SK-N-MC (cell line): ENCODE measurements around the gene PDCD10.

ENCODE experiments used
- DNase-seq: peaks from one replicate; pipeline ENCODE4 v3.0.0-alpha.2; 2011; ENCODE audit warnings: low read depth, low spot score
- H3K27ac ChIP-seq: fragments of 200-600 bp; sonication (generic); 2 replicates; pipeline ENCODE4 v1.5.1; 2016; ENCODE audit warnings: mixed run types
- H3K36me3 ChIP-seq: fragments of 200-600 bp; sonication (generic); 2 replicates; pipeline ENCODE4 v1.6.1; 2017; ENCODE audit warnings: antibody characterized with exemption, low read length, mixed read lengths; ENCODE audit not compliant: insufficient read depth
- H3K4me3 ChIP-seq: fragments of 200-600 bp; sonication (generic); 2 replicates; pipeline ENCODE4 v1.5.1; 2016
- H3K9ac ChIP-seq: fragments of 200-600 bp; sonication (generic); 2 replicates; pipeline ENCODE4 v1.8.0; 2017; ENCODE audit warnings: mixed run types, mixed read lengths; ENCODE audit not compliant: insufficient read length
- H3K9me3 ChIP-seq: fragments of 200-600 bp; sonication (generic); 2 replicates; pipeline ENCODE4 v1.6.1; 2017; ENCODE audit warnings: low read depth, mild to moderate bottlenecking, antibody characterized with exemption, low read length, moderate library complexity, mixed read lengths
- EZH2 ChIP-seq: fragments of 200-600 bp; sonication (generic); IDR thresholded peaks from one replicate; pipeline ENCODE4 v1.6.1; 2017; ENCODE audit warnings: antibody characterized with exemption
- FOXP2 ChIP-seq: optimal IDR thresholded peaks from 2 replicates; pipeline ENCODE3; 2011; ENCODE audit warnings: mild to moderate bottlenecking, moderate library complexity; ENCODE audit not compliant: insufficient read depth; ENCODE audit errors: extremely low read length, control extremely low read depth
- POLR2AphosphoS5 ChIP-seq: IDR thresholded peaks from 2 replicates; pipeline ENCODE4 v1.6.1; 2012; ENCODE audit warnings: mild to moderate bottlenecking, low read depth, low read length, borderline replicate concordance

The PDCD10 gene

DNA sequence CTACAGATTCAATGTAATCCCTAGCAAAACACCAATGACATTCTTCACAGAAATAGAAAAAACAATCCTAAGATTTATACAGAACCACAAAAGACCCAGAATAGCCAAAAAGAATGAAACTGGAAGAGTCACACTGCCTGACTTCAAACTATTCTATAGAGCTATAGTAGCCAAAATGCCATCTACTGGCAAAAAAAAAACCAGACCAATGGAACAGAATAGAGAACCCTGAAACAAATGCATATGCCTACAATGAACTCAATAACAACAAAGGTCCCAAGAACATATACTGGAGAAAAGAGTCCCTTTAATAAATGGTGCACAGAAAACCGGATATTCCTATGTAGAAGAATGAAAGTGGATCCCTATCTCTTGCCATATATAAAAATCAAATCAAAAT, 19.8 kb downstream of the PDCD10 start:
- Histone ChIP-seq H3K27ac (no peak overlapping the region), H3K9me3 (peaks cover 9% of the 10 kb centered on the region; the same call in 1 of the 2 replicates), H3K4me3 (no peak overlapping the region), H3K9ac (no peak overlapping the region), H3K36me3 (peaks cover 90% of the 10 kb centered on the region)
- TF ChIP-seq POLR2AphosphoS5 (no peak), FOXP2 (no peak)
- DNase-seq = no peak

DNA sequence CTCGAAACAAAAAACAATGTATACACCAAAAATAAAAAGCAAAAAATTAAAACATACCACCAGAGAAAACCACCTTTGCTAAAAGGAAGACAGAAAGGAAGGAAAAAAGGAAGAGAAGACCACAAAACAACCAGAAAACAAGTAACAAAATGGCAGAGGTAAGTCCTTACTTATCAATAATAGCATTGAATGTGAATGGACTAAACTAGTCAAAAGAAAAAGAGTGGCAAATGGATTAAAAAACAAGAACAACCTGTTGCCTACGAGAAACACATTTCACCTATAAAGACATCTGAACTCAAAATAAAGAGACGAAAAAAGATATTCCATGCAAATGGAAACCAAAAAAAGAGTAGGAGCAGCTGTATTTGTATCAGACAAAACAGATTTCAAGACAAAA, 22.2 kb downstream of the PDCD10 start:
- TF ChIP-seq FOXP2 (no peak), POLR2AphosphoS5 (no peak), EZH2 (no peak)
- H3K27ac ChIP-seq = no peak overlapping the region
- no peak overlapping the region for H3K4me3 ChIP-seq
- peaks cover 9% of the 10 kb centered on the region; the same call in 1 of the 2 replicates for H3K9me3 ChIP-seq
- H3K36me3 ChIP-seq = peaks cover 81% of the 10 kb centered on the region
- no peak overlapping the region for H3K9ac ChIP-seq
- DNase-seq = no peak

- Histone ChIP-seq H3K9me3 (peaks cover 9% of the 10 kb centered on the region; the same call in 1 of the 2 replicates), H3K36me3 (peaks cover 78% of the 10 kb centered on the region)
- TF ChIP-seq EZH2 (no peak), FOXP2 (no peak), POLR2AphosphoS5 (no peak)
Measured at GRCh38 chr3:167711439-167711838, 23.3 kb downstream of the PDCD10 start.

DNA sequence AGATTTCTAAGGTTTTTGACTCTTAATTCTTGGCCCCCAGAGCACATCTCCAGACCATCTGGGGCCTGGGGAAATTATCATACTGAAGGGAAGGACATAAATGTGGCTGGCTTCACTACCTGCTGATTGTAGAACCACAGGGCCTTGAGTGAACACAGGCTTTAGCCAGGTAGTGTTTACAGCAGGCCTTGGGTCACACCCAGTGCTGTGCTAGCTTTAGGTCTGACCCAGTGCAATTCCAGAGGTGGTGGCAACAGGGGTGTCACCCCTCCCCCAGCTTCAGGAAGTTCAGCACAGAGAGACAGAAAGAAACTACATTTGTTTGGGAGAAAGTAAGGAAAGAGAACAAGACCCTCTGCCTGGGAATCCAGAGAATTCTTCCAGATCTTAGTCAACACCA, 24.1 kb downstream of the PDCD10 start:
- DNase-seq = no peak
- Histone ChIP-seq H3K27ac (no peak overlapping the region), H3K9me3 (peaks cover 9% of the 10 kb centered on the region; the same call in 1 of the 2 replicates), H3K4me3 (no peak overlapping the region), H3K36me3 (peaks cover 74% of the 10 kb centered on the region), H3K9ac (no peak overlapping the region)
- TF ChIP-seq EZH2 = no peak
- no peak for TF ChIP-seq FOXP2
- no peak for TF ChIP-seq POLR2AphosphoS5

More at GRCh38 chr3:167711439-167711838, 23.3 kb downstream of the PDCD10 start:
- Histone ChIP-seq H3K4me3 (no peak overlapping the region), H3K27ac (no peak overlapping the region), H3K9ac (no peak overlapping the region)
- no peak for DNase-seq

DNA sequence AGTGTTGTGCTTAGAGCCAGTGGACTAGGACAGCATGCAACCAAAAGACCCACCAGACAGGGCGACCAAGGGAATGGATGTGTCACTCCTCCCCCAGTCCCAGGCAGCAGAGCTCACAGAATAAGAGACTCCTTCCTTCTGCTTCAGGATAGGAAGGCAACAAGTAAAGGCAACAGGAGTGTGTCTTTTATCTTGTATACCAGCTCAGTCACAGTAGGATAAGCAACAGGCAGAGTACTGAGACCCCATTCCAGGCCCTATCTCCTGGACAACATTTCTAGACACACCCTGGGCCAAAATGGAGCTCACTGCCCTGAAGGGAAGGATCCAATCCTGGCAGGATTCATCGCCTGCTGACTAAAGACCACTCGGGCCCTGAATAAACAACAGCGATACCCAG, 25.0 kb downstream of the PDCD10 start:
- no peak for TF ChIP-seq EZH2
- TF ChIP-seq POLR2AphosphoS5 = no peak
- TF ChIP-seq FOXP2 = no peak
- Histone ChIP-seq H3K9ac (no peak overlapping the region), H3K4me3 (no peak overlapping the region), H3K9me3 (peaks cover 4% of the 10 kb centered on the region; the same call in 1 of the 2 replicates), H3K27ac (no peak overlapping the region), H3K36me3 (peaks cover 71% of the 10 kb centered on the region)
- DNase-seq = no peak

GRCh38 chr3:167705840-167706239, 28.9 kb downstream of the PDCD10 start:
- peaks cover 69% of the 10 kb centered on the region for H3K36me3 ChIP-seq
- no peaks in the 10 kb centered on the region for H3K9me3 ChIP-seq

DNA sequence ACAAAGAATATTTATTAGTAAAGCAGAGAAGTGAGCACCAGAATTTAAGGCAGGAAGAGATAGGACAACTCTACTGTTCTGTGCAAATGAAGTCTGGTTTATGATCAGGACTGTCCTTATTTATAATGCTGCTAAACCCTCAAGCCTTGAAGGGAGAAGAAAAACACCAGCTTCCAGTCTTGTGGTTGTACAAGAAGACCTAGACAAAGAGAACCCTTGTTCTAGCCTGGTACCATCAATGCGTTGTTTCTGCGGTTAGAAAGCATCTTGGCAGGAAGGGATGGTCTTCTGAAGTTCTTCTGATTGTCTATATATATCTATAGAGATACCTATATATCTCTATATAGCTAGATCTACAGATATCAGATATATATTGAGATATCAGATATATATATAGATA, 33.8 kb downstream of the PDCD10 start:
- no peaks in the 10 kb centered on the region for H3K9me3 ChIP-seq
- TF ChIP-seq EZH2 (no peak), POLR2AphosphoS5 (no peak), FOXP2 (no peak)
- no peak for DNase-seq
- peaks cover 65% of the 10 kb centered on the region for H3K36me3 ChIP-seq
- H3K4me3 ChIP-seq = no peak overlapping the region
- no peak overlapping the region for H3K27ac ChIP-seq
- no peak overlapping the region for H3K9ac ChIP-seq

More at GRCh38 chr3:167705840-167706239, 28.9 kb downstream of the PDCD10 start:
- Histone ChIP-seq H3K9ac (no peak overlapping the region), H3K4me3 (no peak overlapping the region), H3K27ac (no peak overlapping the region)
- TF ChIP-seq EZH2 (no peak), FOXP2 (no peak), POLR2AphosphoS5 (no peak)
- DNase-seq = no peak

GRCh38 chr3:167700046-167700445, 34.6 kb downstream of the PDCD10 start:
- Histone ChIP-seq H3K4me3 (no peak overlapping the region), H3K9me3 (no peaks in the 10 kb centered on the region), H3K27ac (no peak overlapping the region), H3K9ac (no peak overlapping the region), H3K36me3 (peaks cover 69% of the 10 kb centered on the region)
- TF ChIP-seq FOXP2 (no peak), EZH2 (no peak), POLR2AphosphoS5 (no peak)
- no peak for DNase-seq

DNA sequence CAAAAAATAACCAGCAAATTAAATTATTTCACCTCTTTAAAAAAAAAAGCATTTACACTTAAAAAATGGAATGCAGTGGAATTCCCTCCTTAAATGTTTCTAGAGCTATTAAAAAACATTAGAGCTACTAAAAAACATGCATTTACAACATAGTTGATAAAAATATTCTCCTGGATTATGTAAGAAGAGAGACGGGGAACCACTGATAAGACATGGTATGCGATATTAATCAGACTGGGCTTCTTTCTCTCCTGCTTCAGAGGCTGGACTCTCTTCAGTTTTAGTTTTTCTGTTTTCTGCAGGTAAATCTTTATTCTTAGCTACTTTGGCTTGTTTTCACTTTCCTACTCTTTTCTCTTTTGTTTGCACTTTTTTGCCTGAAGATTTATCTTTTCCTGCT, 40.6 kb downstream of the PDCD10 start:
- H3K9ac ChIP-seq = no peak overlapping the region
- no peaks in the 10 kb centered on the region for H3K9me3 ChIP-seq
- no peak for DNase-seq
- H3K27ac ChIP-seq = no peak overlapping the region
- H3K4me3 ChIP-seq = no peak overlapping the region
- no peak for TF ChIP-seq EZH2
- TF ChIP-seq POLR2AphosphoS5 = no peak
- no peak for TF ChIP-seq FOXP2
- H3K36me3 ChIP-seq = peaks cover 37% of the 10 kb centered on the region
